SK-N-DZ (cell line): Measurements from ENCODE around the gene TWNK.
A peak's percentile ranks its signal among the peaks of the same experiment; 100 is the strongest.

Source experiments
- DNase-seq: peaks from one replicate; pipeline ENCODE4 v3.0.0-alpha.2; 2015; ENCODE audit warnings: low spot score

Gene TWNK

DNA sequence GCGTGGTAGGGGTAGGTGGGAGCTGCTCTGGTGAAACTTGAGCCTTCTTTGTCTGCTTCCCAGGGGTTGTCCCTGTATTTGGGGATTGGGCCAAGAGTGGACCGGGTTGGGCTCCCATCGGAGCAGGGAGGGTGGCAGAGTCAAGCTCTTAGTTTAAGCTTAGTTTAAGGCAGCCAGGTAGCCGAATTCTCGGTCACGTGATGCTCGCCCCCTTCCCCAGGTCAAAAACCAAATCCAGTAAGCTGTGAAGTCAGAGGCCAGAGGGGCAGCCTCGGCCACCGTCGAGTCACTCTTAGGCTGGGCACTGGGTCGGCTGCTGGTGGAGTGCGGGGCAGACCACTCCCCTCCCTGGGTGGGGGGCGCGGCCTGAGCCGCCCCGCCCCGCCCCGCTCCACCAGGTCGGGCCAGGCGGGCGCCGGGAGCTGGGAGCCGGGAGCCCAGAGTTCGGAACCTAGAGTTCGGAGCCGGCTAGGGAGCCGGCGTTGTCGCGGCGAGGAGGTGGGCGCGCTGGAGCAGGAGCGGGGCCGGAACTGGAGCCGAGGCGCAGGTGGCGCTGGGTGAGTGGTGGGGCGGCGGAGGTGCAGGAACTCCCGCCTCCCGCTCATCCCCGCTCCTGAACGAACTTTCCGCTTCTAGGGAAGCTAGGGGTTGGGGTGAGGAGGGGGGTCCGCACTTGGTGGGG, 9.5 kb downstream of the TWNK start:
- no peak for DNase-seq

DNA sequence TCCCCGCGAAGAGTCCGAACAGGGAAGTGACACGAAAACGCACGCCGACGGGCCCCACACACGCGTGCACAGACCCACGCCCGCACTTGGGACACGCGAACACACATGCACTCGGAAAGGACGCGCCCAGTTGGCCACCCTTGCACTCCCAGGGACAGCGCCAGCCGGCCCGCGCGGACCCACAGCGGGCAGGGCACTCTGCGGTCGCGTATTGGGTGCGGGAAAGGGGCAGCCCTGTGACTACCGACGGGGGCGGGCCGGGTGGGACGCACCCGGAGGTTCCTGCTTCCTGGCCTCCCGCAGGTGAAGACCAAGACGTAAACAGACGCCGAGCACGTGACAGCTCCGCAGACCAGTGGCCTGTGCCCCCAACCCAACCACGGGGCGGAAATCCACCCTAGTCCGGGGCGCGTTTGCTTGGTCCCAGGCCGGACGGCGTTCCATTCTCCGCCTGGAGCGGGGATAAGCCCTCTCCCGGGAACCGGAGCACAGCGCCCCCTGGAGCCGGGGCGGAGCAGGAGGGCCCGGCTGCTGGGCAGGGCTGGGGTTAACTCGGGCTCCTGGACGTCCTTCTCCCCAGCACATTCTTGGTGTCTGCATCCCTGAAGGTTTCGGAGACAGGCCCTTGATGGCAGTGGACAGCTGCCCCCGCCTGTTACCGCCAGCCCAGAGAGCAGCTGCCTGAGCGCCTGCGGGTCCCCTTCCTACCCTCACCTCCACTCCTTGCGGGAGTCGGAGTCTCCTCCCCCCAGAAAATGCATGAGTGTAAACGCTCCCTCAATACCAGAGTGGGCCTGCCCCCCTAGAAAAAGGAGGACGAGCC, 10.2 kb downstream of the TWNK start:
- DNase-seq = peak; percentile 84

DNA sequence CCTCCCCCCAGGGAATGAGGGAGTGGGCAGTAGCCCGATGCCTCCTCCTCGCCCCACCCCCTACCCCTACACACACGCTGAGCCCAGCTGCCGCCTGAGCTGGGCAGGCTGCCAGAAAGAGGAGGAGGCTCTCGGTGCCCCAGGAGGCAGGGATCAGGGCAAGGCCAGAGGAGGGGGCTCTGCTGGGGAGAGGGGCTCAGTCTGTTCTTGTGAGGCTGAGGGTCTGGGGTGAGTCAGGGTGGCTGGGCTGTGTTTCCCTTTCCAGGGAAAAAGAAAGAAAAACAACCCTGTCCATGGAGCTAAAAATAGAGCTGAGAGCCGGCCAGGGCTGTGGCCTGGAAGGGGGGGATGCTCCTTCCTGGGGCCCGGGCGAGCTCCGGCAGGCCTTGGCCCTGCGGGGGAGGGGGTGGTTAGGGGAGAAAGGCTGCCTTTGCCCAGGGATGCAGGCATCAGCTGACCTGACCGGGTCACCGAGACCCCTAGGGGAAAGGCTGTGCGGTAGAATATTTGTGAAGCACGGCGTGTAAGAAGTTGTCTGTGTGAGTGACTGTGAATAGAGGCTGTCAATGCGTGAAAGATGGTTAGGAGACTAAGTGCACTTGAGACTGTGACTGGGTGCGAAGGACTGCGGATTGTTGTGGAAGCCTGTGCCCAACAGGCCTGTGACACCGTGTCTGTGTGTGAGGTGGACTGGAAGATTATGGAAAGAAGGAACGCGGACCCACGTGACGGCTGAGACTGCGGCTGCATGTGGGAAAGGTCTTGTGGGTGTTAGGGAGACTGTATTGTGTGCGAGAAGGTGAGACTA, 11.0 kb downstream of the TWNK start:
- peak; percentile 87 for DNase-seq

DNA sequence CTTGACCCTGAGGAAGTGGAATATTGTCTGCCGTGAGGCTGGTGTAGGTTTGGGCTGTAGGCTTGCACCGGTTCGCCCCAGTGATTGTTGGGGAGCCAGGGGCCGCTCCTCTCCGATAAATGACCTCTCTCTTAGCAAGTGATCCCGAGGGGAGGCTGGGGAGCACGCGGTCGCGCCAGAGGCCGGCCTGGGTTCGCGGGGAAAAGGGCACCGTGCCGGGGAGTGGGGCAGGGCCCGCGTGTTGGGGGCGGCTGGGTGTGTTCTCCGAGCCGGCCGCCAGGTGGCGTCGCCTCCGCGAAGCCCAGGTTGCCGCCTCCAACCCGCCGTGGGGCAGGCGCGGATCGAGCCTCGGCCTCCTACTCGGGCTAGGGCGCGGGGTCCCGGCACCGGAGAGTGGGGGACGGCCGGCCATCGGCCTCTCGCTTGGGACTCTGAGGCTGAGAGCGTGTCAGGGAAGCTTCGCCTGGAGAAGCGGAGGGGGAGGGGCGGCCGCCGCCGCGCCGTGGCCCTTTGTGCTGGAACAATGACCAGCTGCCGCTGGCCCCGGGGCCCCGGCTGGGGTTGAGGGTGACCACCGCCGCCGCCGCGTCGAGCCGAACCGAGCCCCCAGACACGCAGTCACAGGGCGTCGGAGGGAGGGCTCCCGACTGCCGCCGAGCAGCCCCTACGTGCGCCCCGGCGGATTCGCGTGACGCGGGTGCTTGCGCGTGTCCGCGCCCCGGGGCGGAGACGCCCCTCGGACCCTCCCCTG, 11.8 kb downstream of the TWNK start:
- peak; percentile 75 for DNase-seq

DNA sequence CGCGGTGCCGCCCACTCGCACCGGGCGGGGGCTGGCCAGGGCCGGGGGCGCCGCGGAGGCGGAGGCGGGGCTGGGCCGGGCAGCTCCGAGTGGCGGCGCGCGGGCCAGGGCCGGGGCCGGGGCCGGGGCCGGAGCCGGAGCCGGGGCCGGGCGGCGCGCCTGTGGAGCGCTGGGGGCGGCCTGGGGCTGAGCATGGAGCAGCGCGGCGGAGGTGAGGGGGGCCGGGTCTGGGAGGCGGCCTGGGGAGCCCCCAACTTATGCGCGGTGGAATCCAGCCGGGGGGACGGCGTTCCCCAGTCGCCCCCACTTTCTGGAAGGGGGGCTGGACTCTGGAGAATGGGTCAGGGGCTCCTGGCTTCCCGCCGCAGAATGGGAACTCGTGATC, 12.4 kb downstream of the TWNK start, which contains the start of gene LZTS2:
Gene LZTS2, plus strand, starts transcription at position 67 of the 385 bp plus-strand sequence. CDS start 2,731 bp downstream, outside the sequence.
- no peak for DNase-seq

DNA sequence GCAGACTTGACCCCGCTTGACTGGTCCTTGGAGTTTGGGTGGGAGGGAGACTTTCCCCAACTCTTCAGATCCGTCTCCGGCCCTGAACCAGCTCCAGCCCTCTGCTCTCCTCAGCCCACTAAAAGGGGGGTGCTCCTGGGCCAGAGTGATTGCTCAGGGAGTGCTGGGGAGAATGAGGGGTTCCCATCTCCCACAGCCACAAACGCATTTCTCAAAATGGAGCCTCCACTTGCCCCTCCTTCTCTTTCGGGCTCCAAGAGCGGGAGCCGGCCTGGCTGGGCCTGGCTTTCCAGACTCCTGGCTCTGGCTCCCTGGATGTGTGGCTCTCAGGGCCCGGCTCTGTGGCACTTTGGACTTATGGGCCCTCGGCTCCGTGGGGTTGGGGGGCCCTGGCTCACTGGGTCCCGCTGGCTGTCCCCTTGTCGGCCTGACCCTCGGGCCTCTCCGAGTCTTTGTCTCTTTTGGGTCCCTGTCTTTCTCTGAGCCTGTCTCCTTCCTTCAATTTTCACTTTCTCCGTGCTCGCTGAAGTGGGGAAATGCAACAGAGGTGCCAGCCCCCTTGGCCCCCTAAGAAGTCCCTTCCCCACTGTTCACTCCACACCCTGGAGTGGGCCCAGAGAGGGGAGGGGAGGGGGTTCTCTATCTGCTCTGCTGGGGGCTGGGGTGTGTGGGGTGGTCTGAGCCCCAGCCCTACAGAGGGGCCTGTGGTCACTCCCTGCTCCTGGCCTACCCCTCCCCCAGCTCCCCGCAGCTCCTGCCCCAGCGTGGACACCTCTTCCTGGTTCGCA, 13.0 kb downstream of the TWNK start:
- no peak for DNase-seq

DNA sequence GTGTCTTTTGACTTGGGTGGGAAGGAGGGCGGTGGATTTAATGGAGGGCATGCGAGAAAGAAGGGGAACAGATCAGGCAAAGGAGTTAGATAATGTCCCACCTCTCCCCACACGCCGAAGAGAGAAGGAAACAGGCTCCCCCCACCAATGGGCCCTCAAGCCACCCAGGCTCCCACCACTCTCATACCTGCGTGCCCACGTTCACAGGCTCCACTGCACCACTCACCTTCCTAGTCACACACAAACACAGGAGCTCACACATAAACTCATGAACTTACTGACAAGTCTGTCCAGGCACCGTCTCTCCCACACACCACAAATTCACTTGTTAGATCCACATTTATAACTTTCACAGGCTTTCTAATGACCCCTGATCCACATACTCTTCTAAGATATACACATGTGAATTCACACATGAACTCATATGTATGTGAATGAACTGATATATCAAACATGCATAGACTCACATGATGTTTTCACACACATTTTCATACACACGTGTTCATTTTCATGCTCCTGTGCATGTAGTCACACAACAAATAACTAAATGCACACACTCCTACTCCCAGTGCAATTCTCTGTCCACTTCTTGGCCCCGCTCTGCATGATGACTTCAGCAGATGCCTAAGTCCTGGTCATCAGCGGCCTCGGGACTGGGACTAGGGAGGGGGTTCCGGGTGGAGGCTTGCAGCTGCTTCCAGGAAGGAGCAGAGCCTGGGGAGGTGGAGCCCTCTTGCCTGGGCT, 13.7 kb downstream of the TWNK start:
- DNase-seq = no peak

DNA sequence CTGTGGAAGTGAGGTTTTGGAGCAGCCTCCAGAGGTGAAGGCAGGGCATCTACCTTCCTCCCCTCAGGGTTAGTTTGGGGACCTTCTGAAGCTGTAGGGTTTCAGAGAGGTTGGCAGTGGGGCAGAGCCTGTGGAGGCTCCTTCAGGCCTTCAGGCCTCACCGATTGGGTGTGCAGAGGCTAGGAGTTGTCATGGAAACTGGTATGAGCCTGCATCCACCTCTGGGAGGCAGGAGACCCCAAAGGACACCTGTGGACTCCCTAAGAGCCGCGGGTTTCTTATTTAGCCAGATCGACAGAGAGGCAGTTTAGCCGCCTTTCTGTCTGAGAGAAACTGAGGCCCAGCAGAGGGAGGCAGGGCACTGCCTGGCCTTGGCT, 14.3 kb downstream of the TWNK start:
- DNase-seq = no peak

DNA sequence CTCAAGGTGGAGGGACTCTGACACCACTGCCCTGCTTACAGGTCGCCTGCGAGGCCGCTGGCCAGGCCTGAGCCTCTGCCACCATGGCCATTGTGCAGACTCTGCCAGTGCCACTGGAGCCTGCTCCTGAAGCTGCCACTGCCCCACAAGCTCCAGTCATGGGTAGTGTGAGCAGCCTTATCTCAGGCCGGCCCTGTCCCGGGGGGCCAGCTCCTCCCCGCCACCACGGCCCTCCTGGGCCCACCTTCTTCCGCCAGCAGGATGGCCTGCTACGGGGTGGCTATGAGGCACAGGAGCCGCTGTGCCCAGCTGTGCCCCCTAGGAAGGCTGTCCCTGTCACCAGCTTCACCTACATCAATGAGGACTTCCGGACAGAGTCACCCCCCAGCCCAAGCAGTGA, 15.1 kb downstream of the TWNK start:
- no peak for DNase-seq

DNA sequence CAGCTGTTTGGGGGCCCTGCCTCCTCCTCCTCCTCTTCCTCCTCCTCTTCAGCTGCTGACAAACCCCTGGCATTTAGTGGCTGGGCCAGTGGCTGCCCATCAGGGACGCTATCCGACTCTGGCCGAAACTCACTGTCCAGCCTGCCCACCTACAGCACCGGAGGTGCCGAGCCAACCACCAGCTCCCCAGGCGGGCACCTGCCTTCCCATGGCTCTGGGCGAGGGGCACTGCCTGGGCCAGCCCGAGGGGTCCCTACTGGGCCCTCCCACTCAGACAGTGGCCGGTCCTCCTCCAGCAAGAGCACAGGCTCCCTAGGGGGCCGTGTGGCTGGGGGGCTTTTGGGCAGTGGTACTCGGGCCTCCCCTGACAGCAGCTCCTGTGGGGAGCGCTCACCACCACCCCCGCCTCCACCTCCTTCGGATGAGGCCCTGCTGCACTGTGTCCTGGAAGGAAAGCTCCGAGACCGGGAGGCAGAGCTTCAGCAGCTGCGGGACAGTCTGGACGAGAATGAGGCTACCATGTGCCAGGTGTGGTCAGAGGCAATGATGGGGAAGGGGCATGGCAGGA, 16.4 kb downstream of the TWNK start:
- DNase-seq = no peak

DNA sequence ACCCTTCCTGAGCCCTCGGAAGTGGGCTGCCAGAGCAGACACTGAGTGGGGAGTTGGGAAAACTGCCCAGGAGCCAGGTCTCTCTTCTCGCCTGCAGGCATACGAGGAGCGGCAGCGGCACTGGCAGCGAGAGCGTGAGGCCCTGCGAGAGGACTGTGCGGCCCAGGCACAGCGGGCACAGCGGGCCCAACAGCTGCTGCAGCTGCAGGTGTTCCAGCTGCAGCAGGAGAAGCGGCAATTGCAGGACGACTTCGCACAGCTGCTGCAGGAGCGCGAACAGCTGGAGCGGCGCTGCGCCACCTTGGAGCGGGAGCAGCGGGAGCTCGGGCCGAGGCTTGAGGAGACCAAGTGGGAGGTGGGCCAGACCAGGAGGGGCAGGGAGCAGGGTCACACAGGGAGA, 18.0 kb downstream of the TWNK start:
- DNase-seq = no peak

DNA sequence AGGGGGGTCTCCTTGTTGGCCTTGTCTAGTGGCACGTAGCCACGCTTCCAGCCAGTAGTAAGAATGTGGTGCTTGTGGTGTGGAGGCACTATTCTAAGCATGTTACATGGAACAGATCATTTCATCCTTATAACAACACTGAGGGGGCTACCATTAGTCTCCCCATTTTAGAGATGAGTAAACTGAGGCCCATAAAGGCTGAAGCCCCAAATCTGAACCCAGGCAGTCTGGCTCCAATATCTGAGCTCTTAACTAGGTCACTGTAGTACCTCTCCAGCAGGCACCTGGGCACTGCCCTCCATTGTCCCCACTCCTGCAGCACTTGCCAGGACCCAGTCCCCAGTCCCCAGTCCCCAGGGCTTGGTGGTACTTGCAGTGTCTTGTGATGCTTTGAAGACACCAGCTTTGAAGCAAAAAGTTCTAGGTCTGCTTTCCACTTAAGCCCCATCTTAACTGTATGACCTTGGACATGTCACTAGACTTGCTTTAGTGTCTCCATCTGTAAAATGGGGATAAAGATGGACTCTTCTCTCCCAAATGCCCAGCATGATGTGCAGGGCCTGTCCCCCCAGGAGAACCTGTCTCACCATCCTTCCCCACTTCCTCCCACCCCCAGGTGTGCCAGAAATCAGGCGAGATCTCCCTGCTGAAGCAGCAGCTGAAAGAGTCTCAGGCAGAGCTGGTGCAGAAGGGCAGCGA, 18.7 kb downstream of the TWNK start:
- DNase-seq = no peak

DNA sequence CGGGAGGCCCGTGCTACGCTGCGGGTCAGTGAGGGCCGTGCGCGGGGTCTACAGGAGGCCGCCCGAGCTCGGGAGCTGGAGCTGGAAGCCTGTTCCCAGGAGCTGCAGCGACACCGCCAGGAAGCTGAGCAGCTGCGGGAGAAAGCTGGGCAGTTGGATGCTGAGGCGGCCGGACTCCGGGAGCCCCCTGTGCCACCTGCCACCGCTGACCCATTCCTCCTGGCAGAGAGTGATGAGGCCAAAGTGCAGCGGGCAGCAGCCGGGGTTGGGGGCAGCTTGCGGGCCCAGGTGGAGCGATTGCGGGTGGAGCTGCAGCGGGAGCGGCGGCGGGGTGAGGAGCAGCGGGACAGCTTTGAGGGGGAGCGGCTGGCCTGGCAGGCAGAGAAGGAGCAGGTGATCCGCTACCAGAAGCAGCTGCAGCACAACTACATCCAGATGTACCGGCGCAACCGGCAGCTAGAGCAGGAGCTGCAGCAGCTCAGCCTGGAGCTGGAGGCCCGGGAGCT, 19.3 kb downstream of the TWNK start:
- peak; percentile 66 for DNase-seq

DNA sequence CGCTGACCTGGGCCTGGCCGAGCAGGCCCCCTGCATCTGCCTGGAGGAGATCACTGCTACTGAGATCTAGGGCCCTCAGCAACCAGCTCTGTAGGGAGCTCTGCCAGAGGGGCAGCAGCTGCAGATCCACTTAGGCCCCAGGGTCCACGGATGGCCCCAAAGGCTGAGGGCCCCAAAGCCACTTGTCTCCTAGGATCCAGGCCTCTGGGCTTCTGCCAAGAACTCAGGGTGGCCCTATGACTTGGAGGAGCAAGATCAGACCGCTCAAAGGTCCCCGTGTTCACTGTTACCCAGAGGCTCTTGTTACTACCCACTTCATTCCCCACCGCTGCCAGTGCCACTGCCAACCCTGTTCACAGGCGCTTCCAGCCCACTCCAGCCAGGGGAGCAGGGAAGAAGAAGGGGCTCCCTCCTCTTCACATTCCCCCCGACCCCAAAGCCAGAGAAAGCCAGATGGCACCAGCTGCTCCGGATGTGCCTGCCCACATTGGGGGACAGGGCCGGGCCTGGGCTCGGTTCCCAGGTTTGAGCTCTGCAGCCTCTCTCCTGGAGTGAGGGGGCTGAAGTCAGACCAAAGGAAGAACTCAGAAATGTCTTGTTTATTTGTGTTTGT, 19.9 kb downstream of the TWNK start:
- no peak for DNase-seq

DNA sequence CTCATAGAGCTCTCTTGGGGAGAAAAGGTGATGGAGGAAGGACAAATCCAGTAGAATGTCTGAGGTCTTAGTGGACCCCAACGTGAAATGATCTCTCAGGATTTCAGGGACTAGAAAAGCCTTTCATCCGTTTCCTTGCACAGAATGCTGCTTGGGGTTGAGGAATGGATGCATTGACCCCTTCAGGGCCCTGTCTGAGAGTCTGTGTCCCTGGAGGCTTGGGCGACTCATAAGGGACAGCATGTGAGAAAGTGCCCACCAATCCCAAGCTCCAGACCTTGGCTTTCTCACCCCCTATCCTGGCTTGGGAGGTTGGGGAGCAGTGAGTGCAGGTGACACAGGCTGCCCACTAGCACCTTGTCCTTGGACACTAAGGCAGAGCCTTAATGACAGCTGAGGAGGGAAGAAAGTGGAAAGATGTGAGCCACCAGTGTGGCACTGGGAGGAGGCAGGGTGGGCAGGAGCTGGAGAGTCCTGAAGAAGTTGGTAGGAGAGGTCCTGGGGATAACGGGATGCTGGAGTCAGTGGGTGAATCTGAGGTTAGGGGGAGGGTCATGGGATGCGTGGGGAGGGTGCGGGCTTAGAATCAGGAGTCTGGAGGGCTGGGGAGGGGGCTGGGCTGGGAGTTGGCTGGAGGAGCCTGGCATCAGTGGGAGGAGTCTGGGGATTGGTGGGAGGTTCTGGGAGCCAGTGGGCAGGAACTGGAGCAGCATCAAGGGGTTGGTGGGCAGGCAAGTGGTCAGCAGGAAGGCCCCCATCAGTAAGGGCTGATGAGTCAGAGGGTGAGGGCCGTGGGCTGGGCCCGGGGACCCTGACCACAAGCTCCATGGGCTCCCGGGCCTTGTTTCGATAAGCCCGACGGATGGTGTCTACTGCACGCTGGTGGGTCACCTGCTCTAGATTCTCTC, 20.8 kb downstream of the TWNK start:
- no peak for DNase-seq

DNA sequence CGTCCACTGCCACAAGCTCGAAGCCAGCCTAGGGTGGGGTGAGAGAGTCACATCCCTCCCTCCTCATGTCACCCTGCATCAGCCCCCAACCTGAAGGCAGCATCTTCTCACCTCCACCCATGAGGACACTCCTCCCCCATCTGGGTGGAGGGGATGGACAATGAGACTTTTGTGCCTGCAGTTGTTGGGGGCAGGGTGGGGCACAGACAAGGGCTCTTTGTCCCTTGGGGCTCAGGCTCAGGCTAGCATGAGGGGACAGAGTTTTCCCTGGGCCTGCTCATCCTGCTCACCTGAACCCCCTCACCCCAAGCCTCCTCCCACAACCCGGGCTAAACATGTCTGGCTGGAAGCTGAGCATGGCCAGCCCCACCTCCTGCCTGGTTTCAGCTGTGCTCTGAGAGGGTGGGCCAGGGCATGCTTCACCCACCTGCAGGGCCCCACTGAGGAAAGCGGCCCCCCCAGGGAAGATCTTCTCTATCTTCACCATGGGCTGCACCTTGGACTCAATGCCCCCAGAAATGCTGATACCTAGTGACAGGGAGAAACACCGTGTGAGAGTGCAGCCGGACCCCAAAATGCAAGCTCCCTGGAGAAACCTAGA, 21.6 kb downstream of the TWNK start:
- DNase-seq = no peak

DNA sequence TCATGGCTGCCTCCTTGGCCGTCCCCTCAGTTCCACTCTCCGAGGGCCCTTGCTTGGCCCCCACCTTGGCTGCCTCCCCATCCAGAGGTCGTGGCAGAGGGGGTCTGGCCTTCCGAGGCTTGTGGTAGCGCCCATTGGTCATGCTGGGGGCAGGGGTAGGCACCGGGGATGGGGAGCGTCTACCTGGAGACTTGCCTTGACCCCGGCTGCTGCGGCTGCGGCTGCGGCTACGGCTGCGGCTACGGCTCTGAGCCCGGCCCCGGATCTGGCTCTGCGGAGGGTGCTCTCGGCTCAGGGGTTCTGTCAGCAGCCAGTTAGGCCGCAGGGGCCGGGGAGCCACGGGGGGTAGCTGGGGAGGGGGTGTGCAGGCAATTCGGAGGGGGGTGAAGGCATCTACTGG, 23.0 kb downstream of the TWNK start:
- DNase-seq = no peak
